Left renal cortex interstitium (tissue), 4 donors: ENCODE results near the gene DISC1. TPM values are rescaled to one million over a fixed set of nuclear protein-coding genes. Genes with fewer than 3 reads are reported as not detected.

Experiments
- DNase-seq, 4 donors: peaks; one replicate each; pipeline ENCODE4 v3.0.0-alpha.2; 2013; ENCODE audit warnings: low read depth in 4 of 4, low spot score in 2 of 4, missing footprints in 1 of 4
- polyA plus RNA-seq, 4 donors: library from polyadenylated mRNA; unstranded; fragments of 120-200 nt; gene quantifications; one replicate each; pipeline ENCODE4 v1.2.1, GENCODE V29; 2013; ENCODE audit not compliant: insufficient read length in 4 of 4

DISC1 gene
- polyA plus RNA-seq, 4 donors: 5.3 to 6.6 (median 5.6) TPM

DNA sequence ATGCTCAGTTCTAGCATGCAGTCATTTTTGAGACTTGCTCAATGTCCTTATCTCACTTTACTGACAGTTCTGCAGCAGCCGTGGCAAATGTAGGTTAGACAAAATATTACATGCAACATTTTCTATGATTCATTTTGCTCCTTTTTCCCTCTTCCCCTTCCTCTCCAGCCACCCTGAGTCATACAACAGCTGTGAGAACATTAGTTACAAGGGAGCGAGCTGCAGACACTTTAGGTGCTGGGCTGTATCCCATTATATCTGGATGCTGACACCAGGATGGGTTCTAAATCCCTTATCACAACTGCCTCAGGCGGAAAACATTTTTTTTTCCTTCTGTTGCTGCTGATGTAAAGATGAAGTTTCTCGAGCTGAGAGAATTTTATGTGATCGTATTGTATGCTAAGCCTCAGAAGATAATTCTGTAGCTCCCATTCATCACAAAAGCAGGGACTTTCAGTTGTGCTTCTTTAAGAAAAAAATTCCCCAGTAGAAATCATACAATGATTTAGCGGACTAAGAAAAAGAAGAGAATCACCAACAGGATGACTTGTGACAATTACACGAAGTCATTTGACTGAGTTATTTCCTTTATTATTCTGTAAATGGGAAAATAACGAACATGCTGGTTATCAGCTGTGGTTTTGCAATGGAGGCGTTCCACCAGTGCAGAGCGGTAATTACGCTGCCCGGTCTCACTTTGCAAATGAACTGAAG lies 345.0 kb downstream of the DISC1 start:
- no peak for DNase-seq

DNA sequence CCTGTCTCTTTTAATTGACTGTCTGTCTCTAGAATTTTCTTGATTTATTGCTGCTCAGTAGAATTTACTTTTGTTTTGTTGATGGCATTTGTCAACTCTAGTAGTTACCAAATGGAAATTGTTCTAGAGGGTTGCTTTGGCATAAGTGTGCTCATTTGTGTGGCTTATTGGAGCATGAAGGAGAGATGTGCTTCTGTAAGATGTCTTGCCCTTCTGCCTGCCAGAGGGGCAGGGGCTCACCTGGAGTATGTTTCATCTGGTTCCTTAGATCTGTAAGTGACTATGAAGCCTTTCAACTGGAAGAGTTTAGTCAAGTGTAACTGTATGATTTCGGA lies 345.5 kb downstream of the DISC1 start:
- no peak for DNase-seq

DNA sequence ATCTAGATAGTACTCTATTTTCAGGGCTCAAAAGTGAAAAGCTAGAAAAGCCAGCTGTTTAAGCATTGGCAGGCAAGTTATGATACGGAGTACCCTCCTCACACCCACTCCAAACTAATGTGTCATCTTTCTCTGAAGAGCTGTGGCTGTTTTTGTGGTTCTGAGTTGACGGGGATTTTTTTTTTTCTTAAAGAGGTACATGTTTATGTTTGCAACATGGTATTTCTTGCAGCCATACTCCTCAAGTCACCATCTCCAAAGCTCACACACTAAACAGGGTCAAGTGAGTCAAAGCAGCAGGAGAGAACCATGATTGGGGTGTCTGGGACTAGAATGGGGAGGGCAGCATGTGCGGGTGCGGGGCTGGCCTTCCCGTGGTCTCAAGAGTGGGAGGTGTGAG lies 347.2 kb downstream of the DISC1 start:
- DNase-seq: no peak

- DNase-seq: no peak
Measured at GRCh38 chr1:231976231-231976630, 349.6 kb downstream of the DISC1 start.

- DNase-seq: no peak
Measured at GRCh38 chr1:231981675-231982074, 355.1 kb downstream of the DISC1 start.

DNA sequence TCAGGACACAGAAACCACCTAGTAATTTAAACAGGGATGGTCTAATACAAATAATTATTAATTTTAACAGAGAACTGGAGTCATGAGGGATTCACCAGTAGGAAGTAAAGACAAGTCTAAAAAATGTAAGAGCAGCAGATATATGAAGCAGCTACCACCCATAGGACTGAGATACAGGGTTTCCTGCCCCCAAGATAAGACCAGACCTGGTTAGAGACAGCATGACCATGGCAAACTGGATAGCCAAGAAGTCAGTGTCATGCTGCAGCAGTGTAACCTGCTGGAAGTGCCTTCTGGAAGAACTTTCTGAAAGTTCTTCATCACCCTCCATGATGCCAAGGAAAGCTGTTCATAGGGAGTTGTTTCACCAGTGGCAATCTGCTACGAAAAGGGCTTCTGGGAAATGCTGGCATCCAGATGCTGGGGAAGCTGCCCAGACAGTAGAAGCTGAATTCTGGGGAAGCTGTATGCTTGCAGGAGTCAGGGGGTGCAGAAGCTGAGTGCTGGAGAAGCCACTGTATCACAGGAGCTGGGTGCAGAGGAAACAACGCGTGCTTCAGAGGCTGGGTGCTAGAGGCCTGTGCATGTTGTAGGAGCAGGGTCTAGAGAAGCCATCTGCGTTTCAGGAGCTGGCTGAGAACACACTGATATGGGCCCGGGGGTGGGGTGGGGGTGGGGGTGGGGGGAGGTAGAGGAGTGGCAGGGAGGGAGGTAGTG lies 356.4 kb downstream of the DISC1 start:
- DNase-seq: no peak

GRCh38 chr1:231983588-231984193 lies 357.1 kb downstream of the DISC1 start:
- DNase-seq: no peak

DNA sequence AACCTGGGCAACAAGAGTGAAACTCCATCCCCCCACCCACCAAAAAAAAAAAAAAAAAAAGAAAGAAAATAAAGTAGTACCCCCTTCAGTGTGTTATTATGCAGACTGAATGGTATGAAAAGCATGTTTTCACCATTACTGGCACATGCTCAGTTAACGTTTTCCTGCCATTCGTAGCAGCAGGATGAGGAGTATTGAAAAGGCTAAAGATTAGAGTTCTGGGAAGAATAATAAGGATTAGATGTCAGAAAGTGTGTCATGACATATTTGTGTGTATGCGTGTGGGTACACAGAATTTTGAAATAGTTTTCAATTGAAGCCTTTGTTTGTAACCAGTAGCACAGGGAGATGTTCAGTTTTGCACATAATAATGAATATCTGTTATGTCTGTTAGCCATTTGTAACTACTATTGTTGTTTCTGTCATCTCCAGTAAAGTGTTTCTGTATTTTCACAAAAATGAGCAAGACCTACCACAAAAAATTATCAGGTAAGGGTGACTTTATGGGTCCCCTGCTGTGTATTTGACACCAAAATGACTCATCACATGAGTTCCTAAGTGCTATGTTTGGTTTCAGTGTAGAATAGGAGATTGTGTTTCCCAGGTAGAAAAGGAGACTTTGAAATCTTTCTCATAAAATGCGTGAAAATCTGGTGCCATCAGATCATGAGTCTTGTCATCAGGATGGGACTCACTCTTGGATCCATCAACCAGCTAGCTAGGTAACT lies 358.9 kb downstream of the DISC1 start:
- no peak for DNase-seq

DNA sequence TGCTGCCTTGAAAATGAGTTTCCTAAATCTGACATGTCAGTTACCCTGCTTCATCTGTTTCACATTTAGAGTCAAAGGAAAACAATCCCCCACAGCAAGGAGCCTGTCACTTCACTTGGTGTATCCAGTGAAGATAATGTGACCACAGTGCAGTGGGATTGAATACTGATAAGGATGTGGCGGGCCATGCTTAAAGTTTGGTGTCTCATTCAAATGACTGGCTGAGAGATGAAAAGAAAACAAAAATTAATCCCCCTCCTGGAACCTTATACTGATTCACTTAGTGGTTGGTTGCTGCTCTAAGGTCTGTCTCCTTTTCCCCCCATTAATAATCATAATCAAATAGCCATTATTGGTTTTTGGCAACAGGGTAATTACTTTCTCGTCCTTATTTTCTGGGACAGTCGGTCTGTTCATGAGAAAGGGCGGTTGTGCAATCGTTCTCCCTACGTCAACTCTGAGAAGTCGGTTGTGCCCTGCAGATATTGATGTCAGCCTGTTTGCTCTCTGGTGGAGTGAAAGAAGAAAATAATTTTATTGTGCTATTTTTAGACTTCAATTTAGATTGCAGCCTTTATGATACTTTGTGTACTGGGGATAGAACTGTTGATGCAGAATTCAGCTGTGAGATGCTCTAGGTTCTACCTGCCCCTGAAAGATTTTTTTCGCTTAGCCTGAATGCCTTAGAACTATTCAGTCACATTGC lies 360.2 kb downstream of the DISC1 start:
- DNase-seq: no peak

DNA sequence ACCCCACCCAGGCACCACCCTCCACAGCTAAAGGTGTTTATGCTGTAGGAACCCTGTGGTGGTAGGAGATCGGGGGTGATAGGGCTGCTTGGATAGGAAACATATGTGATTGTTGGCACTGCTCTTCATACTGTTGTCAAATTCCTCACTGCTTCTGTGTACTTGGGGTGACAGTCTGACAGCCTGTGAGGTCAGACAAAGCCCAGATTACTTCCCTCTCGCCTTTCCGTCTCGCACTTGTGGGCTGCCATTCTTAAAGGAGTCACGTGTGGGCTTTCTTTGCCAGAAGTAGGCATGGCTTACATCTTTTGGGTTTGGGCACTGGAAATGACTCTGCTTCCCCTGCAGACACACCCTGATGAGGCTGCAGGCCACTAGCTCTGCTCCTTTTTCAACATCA lies 363.8 kb downstream of the DISC1 start:
- DNase-seq: no peak

- no peak for DNase-seq
Measured at GRCh38 chr1:231991231-231991630, 364.6 kb downstream of the DISC1 start.

DNA sequence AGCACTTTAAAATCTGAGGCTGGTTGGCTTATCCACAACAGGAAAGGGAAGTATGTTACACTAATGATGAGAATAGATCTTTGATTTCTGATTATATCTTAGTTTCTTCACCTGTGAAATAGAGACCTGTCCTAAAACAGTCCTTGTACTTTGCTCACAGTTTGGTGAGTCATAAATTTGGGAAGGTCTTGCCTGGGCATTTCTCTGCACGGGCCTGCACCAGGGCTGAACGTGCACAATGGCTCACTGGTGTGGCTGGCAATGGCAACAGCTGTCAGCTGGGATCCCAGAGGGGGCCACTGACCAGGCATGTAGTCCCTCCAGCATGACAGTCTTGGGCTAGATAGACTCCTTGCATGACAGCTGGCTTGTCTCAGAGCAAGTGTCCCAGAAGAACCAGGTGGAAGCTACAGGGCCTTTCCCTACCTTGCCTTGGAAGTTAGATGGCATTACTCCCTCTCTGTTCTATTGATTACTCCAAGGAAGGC lies 367.4 kb downstream of the DISC1 start:
- no peak for DNase-seq

DNA sequence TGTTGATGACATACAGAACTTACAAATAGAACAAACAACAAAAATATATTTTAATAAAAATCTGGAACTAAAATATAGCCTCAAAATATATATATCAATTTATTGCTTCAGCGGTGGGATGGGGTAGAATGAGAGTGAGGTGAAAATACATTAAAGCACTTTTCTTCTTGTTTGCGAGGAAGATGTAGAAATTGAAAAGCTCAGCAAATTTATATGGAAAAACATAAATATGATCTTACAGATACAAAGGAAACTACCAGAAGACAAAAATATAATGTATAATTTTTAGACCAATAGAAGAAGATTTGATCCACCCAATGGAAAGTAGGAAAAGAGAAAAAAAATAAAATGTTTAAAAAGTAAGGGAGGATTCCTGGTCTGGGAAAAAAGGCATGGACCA lies 372.2 kb downstream of the DISC1 start:
- no peak for DNase-seq

- DNase-seq: no peak
Measured at GRCh38 chr1:232005300-232005699, 378.7 kb downstream of the DISC1 start.

DNA sequence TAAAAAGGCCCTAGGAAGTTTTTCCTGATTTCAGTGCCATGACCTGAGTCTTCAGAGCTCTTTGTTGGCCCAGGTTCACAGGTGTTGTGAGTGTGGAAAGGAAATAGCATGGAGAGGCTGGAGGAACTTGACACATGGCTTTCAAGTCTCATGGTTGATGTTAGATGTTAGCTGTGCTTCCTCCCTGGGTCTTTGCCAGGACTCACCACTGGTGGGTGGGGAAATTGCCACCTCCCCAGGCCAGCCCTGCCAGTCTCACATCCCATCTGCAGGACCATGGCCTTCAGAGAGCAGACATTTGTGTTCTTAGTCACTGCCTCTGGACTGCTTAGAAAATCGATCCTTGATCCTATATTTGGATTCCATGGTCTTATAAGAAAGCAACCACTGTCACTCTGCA lies 383.2 kb downstream of the DISC1 start:
- no peak for DNase-seq

DNA sequence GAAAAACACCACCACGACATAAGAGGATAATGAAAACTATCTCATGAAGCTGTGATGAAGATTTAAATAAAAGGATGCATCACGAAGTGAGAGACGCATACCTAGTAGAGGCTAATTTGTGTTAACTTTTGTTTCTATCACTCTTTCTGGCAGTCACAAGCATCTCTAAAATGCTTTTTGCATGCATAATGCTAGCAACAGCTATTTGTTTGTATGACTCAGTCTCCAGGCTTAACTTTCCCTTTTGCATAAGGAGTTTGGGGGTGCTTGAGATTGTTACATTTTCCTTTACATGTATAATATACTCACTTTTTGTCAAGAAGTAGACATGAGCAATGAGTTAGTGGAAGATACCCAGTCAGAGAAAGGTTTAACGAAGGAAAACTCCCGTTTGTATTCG lies 385.4 kb downstream of the DISC1 start:
- DNase-seq: no peak

- no peak for DNase-seq
Measured at GRCh38 chr1:232012773-232013386, 386.3 kb downstream of the DISC1 start.

- no peak for DNase-seq
Measured at GRCh38 chr1:232014941-232015340, 388.4 kb downstream of the DISC1 start.

DNA sequence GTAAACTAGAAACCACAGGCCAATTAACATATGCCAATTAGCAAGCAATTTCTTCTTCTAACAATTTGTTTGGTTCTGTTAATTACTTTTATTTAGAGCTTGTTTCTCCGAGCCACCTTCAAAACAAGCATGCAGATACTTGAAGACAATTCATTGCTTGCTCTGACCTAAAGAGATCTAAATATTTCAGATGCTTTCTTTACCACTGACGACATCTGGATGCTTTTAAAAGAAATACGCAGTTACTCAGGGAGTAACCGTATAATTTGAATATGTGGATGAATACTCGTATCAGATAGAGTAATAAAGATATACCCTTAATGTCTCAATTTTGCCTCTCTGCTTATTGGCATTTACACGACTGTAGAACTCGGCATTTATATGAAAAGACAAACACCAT lies 390.0 kb downstream of the DISC1 start:
- no peak for DNase-seq

DNA sequence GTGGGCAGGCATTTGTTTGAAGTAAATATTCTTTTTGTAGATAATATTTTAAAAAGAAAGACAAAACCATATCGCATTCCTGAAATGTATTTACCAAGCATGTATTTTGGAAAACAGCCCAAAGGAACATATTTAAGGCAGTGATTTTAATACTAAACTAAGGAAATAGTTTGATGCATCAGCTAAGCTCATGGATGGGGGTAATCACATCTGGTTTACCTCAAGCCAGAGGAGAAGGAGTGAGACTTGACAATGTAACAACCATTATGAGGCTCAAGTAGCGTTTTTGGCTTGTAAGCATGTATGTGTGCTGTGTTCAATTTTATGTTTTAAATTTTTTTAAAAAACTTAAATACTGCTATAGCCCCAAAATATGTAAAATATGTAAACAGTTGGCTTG lies 390.5 kb downstream of the DISC1 start:
- no peak for DNase-seq
